A204.1 (cell line): ENCODE results near the gene PRDM5.

Experiments
- FAIRE-seq: peaks from 2 replicates; lab custom pipeline; 2012; peaks lifted over from hg19 to GRCh38; lab: Jason Lieb, UNC

PRDM5 gene

GRCh38 chr4:120819805-120820437, 102.6 kb downstream of the PRDM5 start:
- no peak for FAIRE-seq

- no peak for FAIRE-seq
These were observed 106.1 kb downstream of the PRDM5 start for GRCh38 chr4:120816296-120816965.

GRCh38 chr4:120815361-120815760, 107.2 kb downstream of the PRDM5 start:
- FAIRE-seq, result no peak

- FAIRE-seq, result no peak
These were observed 107.6 kb downstream of the PRDM5 start for GRCh38 chr4:120814886-120815285.

- no peak for FAIRE-seq
These were observed 110.3 kb downstream of the PRDM5 start for GRCh38 chr4:120812216-120812615.

- FAIRE-seq, result peak; percentile 71
These were observed 113.0 kb downstream of the PRDM5 start for GRCh38 chr4:120809518-120809917.

- FAIRE-seq, result no peak
These were observed 113.9 kb downstream of the PRDM5 start for GRCh38 chr4:120808475-120809141.

- FAIRE-seq, result no peak
These were observed 121.3 kb downstream of the PRDM5 start for GRCh38 chr4:120801137-120801758.

- FAIRE-seq, result no peak
These were observed 124.0 kb downstream of the PRDM5 start for GRCh38 chr4:120798570-120798969.

- no peak for FAIRE-seq
These were observed 126.3 kb downstream of the PRDM5 start for GRCh38 chr4:120796271-120796670.

GRCh38 chr4:120785202-120785601, 137.3 kb downstream of the PRDM5 start:
- no peak for FAIRE-seq

- no peak for FAIRE-seq
These were observed 145.1 kb downstream of the PRDM5 start for GRCh38 chr4:120777459-120777858.

- FAIRE-seq, result no peak
These were observed 147.1 kb downstream of the PRDM5 start for GRCh38 chr4:120775431-120775830.

GRCh38 chr4:120773641-120774040, 148.9 kb downstream of the PRDM5 start:
- FAIRE-seq, result peak; percentile 75

- no peak for FAIRE-seq
These were observed 150.6 kb downstream of the PRDM5 start for GRCh38 chr4:120771907-120772306.

- FAIRE-seq, result peak; percentile 91
These were observed 151.6 kb downstream of the PRDM5 start for GRCh38 chr4:120770897-120771296.

- FAIRE-seq, result no peak
These were observed 153.3 kb downstream of the PRDM5 start for GRCh38 chr4:120769227-120769626.

GRCh38 chr4:120765260-120765680, 157.3 kb downstream of the PRDM5 start:
- no peak for FAIRE-seq

GRCh38 chr4:120763650-120764049, 158.9 kb downstream of the PRDM5 start:
- no peak for FAIRE-seq

GRCh38 chr4:120761070-120761469, 161.5 kb downstream of the PRDM5 start:
- no peak for FAIRE-seq

- FAIRE-seq, result no peak
These were observed 162.5 kb downstream of the PRDM5 start for GRCh38 chr4:120760047-120760446.

- no peak for FAIRE-seq
These were observed 166.7 kb downstream of the PRDM5 start for GRCh38 chr4:120755864-120756263.

- no peak for FAIRE-seq
These were observed 167.9 kb downstream of the PRDM5 start for GRCh38 chr4:120754590-120754989.
